ENCODE results near the gene ALG3. TPM values are rescaled to one million over a fixed set of nuclear protein-coding genes. Genes with fewer than 3 reads are reported as not detected.

The ALG3 gene
- total and polyA plus RNA-seq, 9 of the 15 experiments (the other 6 are each of a cell fraction or from before 2014, with no cell fraction given), result 37.5 to 107 (median 80.1) TPM

DNA sequence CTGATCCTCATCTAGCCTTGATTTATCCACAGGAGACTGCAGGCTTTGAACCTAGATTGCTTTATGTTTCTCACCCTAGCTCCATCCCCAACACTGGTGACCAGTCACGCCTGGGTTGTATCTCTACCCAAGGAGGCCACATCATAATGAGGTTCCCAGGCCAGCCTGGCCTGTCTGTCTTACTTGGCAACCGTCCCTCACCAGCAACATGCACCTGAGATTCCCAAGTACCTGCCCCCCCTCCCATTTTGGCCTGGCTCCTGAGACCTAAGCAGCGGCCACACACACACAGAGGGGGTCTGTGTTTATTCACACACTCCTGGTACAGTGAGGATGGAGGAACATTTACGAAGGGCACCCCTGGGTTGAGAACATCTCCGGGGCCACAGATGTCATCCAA lies 10.2 kb upstream of the ALG3 start:
- no peak for DNase-seq (ENCODE audit: extremely low read depth in 1 of 4, low spot score in 3 of 4)
- no peak for FAIRE-seq
- intact Hi-C loops (cut with micrococcal nuclease), result no loop called here
- H3K9me3 ChIP-seq (replicated peaks; ENCODE audit: control insufficient read depth, insufficient read depth, low read depth, low read length), result no peaks in the 10 kb centered on the region
- ATAC-seq, result no peak
- in situ Hi-C loops (cut with MboI), result no loop called here
- no peaks in the 10 kb centered on the region; the same call in 2 of the 3 replicates for H3K79me2 ChIP-seq (ENCODE audit: control insufficient read depth, insufficient read depth, low read length)
- H3K4me1 ChIP-seq (replicated peaks in 1 of 2; ENCODE audit: control insufficient read depth in 2 of 2, insufficient read depth in 2 of 2, low read length in 2 of 2), result peaks cover 14 to 36% of the 10 kb centered on the region in 2 experiments; a peak in 4 of 5 replicates
- H3K36me3 ChIP-seq (ENCODE audit: control insufficient read depth, insufficient read depth, low read length), result no peaks in the 10 kb centered on the region
- BruUV-seq (replicated peaks), result no TSS peak
- H3K27me3 ChIP-seq (ENCODE audit: control insufficient read depth in 2 of 2, insufficient read depth in 2 of 2, low read length in 2 of 2), result peaks cover 10 to 31% of the 10 kb centered on the region in 2 experiments; a peak in 4 of 5 replicates
- no peaks in the 10 kb centered on the region for H3K9me1 ChIP-seq (ENCODE audit: control insufficient read depth, insufficient read depth, low read length)
- no peak overlapping the region for H3K4me3 ChIP-seq
- H2AFZ ChIP-seq (ENCODE audit: low read depth, low read length), result no peak overlapping the region
- TF ChIP-seq MYC (IDR thresholded peaks at IDR 0.05; ENCODE audit: low read depth, low read length), result no peak
- no peak for TF ChIP-seq MYC (CRISPR knock-in tag; IDR thresholded peaks at IDR 0.05; ENCODE audit: borderline replicate concordance, low read depth)
- ChIA-PET CTCF (ENCODE audit: low intra/inter-chr PET ratio) (no interaction called here), POLR2A (no interaction called here)
- no peak overlapping the region for H3K4me2 ChIP-seq (ENCODE audit: insufficient read depth, low read length)
- no peak overlapping the region for H3K9ac ChIP-seq (ENCODE audit: insufficient read depth in 1 of 2, low read depth in 2 of 2, low read length in 2 of 2)
- WGBS (ENCODE audit: insufficient coverage, low coverage, missing lambda C conversion rate), result 64% methylated on average over 5 of the region's 5 CpGs
- no peak overlapping the region for H3K27ac ChIP-seq (ENCODE audit: extremely low read depth, low read depth, low read length)
- H4K20me1 ChIP-seq (replicated peaks; ENCODE audit: control insufficient read depth, insufficient read depth, low read length), result peaks cover 34% of the 10 kb centered on the region

DNA sequence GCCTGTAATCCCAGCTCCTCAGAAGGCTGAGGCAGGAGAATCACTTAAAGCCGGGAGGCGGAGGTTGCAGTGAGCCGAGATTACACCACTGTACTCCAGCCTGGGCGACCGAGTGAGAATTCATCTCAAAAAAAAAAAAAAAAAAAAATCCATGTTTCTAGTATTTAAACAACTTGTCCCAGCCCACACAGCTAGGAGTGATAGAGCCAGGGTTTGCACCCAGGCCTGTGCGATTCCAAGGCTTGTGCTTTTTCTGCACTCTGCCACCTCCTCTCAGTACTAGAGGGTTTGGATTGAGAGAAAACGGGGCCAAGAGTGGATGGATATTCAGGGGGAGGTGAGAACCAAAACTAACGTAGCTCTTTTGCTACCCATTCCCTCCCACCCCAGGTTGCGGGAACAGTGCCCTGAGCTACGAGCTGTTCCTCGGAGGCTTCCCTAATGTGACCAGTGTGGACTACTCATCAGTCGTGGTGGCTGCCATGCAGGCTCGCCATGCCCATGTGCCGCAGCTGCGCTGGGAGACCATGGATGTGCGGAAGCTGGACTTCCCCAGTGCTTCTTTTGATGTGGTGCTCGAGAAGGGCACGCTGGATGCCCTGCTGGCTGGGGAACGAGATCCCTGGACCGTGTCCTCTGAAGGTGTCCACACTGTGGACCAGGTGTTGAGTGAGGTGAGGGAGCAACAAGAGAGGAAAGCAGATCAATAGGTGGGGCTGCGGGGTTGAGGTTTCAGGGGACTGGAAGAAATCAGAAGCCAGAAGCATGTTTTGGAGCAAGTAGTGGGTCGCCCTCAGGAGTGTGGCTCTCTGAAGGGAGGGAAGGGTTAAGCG lies 8.5 kb upstream of the ALG3 start:
- no peaks in the 10 kb centered on the region for H3K9me1 ChIP-seq (ENCODE audit: control insufficient read depth, insufficient read depth, low read length)
- no peak overlapping the region for H3K27ac ChIP-seq (ENCODE audit: extremely low read depth, low read depth, low read length)
- no peaks in the 10 kb centered on the region; the same call in 2 of the 3 replicates for H3K79me2 ChIP-seq (ENCODE audit: control insufficient read depth, insufficient read depth, low read length)
- no peak overlapping the region for H2AFZ ChIP-seq (ENCODE audit: low read depth, low read length)
- peaks cover 5 to 23% of the 10 kb centered on the region in 2 experiments; a peak in 4 of 5 replicates for H3K27me3 ChIP-seq (ENCODE audit: control insufficient read depth in 2 of 2, insufficient read depth in 2 of 2, low read length in 2 of 2)
- ChIA-PET CTCF (ENCODE audit: low intra/inter-chr PET ratio) (no interaction called here), POLR2A (interaction anchor here (1.2 kb wide), 1 partner anchor 8 kb away, joined by 4 read pairs; the partner anchor contains the start of gene EEF1AKMT4)
- H3K9me3 ChIP-seq (replicated peaks; ENCODE audit: control insufficient read depth, insufficient read depth, low read depth, low read length), result no peaks in the 10 kb centered on the region
- intact Hi-C loops (cut with micrococcal nuclease) (no loop called here), in situ Hi-C loops (cut with MboI) (no loop called here)
- H3K4me2 ChIP-seq (ENCODE audit: insufficient read depth, low read length), result no peak overlapping the region
- no peaks in the 10 kb centered on the region for H3K36me3 ChIP-seq (ENCODE audit: control insufficient read depth, insufficient read depth, low read length)
- H3K4me3 ChIP-seq, result no peak overlapping the region
- ATAC-seq (no peak), DNase-seq (ENCODE audit: extremely low read depth in 1 of 4, low spot score in 3 of 4) (no peak), FAIRE-seq (no peak)
- H4K20me1 ChIP-seq (replicated peaks; ENCODE audit: control insufficient read depth, insufficient read depth, low read length), result peaks cover 34% of the 10 kb centered on the region
- TF ChIP-seq ZNF280B (CRISPR knock-in tag; IDR thresholded peaks at IDR 0.05) (no peak), TBL1XR1 (IDR thresholded peaks at IDR 0.05; ENCODE audit: low read length in 2 of 2) (no peak), ZNF830 (CRISPR knock-in tag; IDR thresholded peaks at IDR 0.05) (no peak)
- H3K4me1 ChIP-seq (replicated peaks in 1 of 2; ENCODE audit: control insufficient read depth in 2 of 2, insufficient read depth in 2 of 2, low read length in 2 of 2), result peaks cover 11 to 30% of the 10 kb centered on the region in 2 experiments; a peak in 4 of 5 replicates
- 71% methylated on average over 21 of the region's 23 CpGs for WGBS (ENCODE audit: insufficient coverage, low coverage, missing lambda C conversion rate)
- no peak overlapping the region for H3K9ac ChIP-seq (ENCODE audit: insufficient read depth in 1 of 2, low read depth in 2 of 2, low read length in 2 of 2)
- BruUV-seq (replicated peaks), result no TSS peak

Data from K562 (cell line).